Posterior vena cava (tissue), 2 donors: Measurements from ENCODE around the gene TPRN. TPM values are rescaled to one million over a fixed set of nuclear protein-coding genes. Genes with fewer than 3 reads are reported as not detected.

Experiments used
- DNase-seq: peaks from one replicate; pipeline ENCODE4 v3.0.0-alpha.2; 2020; ENCODE audit warnings: low spot score
- intact Hi-C, 2 donors: fragments of 100-400 bp; cut with DNase I; formaldehyde crosslinking; loops; one replicate each; pipeline versions ENCODE4 v1.14.1 to v1.14.2; 2022 to 2023
- microRNA-seq, 2 donors: library from miRNA; unstranded; fragments of <30 nt; microRNA quantifications; one replicate each; pipeline ENCODE4 v1.2.0, GENCODE V29; 2020 to 2021; ENCODE audit warnings: borderline microRNAs expressed in 2 of 2
- total RNA-seq, 2 donors: library from RNA; stranded (reverse); fragmentation: NEBNext Ultra II Directional; extraction: Animal tissue kit (Norgen Biotek cat#: 25700); gene quantifications; one replicate each; pipeline ENCODE4 v1.2.1, GENCODE V29; 2021
- donor health status: DM: yes; HTN: yes; CAD: no.
- donor health status: DM: yes; HTN: yes; CAD: no.

Gene TPRN
- total RNA-seq, 2 donors from 2014 or later = 4.2 to 8.8 TPM

DNA sequence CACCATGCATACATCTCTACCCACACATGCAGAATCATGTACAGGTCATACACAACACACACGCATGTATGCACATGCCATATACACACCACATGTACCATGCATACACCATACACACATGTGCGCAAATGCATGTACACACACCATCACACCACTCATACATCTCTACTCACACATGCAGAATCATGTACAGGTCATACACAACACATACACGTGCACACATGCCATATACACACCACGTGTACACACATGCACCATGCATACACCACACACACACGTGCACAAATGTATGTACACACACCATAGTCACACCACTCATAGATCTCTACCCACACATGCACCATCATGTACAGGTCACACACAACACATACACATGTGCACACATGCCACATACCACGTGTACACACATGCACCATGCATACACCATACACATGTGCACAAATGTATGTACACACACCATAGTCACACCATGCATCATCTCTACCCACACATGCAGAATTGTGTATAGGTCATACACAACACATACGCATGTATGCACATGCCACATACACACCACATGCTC lies 47.6 kb downstream of the TPRN start:
- no peak for DNase-seq
- intact Hi-C loops = loop anchor here in 1 of 2 donors (1.0 kb wide), 1 partner anchor 33 kb away; no protein-coding TSS in a partner anchor

DNA sequence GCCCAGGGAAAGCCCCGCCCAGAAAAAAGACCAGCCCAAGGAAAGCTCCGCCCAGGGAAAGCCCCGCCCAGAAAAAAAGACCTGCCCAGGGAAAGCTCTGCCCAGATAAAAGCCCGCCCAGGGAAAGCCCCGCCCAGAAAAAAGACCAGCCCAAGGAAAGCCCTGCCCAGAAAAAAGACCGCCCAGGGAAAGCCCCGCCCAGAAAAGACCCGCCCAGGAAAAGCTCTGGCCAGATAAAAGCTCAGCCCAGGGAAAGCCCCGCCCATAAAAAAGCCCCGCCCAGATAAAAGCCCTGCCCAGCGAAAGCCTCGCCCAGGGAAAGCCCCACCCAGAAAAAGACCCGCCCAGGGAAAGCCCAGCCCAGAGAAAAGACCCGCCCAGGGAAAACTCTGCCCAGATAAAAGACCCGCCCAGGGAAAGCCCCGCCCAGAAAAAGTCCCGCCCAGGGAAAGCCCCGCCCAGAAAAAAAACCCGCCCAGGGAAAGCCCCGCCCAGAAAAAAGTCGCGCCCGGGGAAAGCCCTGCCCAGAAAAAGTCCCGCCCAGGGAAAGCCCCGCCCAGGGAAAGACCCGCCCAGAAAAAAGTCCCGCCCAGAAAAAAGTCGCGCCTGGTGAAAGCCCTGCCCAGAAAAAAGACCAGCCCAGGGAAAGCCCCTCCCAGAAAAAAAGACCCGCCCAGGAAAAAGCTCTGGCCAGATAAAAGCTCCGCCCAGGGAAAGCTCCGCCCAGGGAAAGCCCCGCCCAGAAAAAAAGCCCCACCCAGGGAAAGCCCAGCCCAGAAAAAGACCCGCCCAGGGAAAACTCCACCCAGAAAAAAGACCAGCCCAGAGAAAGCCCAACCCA lies 49.7 kb downstream of the TPRN start:
- intact Hi-C loops = no loop called here
- no peak for DNase-seq

DNA sequence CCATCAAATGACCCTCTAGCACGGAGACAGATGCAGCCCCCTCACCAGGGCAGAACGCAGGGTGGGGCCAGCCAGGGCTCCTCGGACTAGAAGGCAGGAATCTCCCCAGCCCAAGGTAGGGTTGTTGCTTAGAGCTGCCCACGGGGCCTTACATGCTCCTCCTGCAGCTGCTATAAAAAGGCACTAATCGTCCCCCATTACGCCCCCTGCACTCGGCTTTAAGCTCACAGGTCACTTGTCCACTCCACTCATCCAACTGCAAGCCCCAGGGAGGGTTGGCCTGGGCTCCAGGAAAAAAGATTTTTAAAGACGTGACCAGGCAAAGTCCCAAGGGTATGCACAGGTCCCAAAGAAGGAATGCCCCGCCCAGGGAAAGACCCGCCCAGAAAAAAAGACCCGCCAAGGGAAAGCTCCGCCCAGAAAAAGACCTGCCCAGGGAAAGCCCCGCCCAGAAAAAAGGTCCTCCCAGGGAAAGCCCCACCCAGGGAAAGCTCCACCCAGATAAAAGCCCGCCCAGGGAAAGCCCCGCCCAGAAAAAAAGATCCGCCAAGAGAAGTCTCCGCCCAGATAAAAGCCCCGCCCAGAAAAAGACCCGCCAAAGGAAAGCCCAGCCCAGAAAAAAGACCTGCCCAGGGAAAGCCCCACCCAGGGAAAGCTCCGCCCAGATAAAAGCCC lies 50.5 kb downstream of the TPRN start:
- no peak for DNase-seq
- intact Hi-C loops = no loop called here

DNA sequence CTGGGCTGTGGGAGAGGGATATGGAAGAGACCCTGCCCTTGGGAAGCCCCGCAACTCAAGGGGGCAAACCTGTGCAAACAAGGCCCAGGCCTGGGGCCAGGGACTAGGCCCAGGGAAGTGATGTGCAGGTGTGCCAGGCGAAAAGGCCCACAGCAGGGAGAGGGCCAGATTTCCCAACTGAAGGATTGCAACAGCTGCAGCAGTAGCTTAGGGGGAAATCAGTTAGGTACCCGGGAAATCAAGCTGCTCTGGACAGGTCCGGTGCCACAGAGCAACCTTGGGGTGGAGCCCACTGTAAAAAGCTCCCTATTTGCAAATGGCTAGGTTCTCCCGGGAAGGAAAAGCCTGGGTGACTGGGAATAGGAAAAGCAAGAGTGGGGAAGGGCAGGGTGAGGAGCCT lies 51.2 kb downstream of the TPRN start:
- intact Hi-C loops = no loop called here
- DNase-seq = no peak

DNA sequence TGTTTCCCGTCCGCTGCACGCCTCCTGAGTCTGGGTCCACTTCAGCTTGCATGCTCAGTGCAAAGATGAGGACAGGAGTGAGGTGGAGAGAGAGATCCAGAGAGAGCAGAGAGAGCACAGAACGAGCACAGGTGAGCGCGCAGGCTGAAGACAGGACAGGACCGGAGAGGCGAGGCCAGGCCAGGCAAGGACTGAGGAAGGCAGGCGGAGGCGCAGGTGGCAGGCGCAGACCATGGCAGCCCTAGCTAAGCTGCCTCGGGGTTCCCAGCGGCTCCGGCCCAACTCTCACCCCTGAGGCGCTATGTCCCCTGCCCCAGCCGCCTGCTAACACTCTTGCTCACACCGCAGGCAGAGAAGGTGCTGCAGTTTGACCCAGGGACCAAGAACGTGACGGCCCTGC lies 51.9 kb downstream of the TPRN start:
- no peak for DNase-seq
- intact Hi-C loops = no loop called here

DNA sequence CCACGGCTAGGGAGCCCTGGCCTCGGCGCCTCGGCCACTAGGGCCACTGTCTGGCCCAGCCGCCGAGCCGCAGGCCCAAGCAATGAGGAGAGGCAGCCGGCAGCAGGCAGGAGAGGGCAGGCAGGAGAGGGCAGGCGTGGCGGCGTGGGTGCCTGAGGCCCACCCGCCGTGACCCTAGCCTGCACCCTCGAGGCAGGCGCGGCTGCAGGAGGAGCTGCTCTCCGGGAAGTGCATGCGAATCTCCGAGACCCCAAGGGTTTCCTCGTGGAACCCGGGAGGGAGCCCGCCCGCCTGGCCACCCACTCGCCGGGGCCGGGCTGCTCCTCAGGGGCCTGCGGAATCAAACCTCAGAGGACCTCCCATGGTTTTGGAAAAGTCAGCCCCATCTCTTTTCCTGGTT lies 52.3 kb downstream of the TPRN start:
- DNase-seq = no peak
- intact Hi-C loops = no loop called here

DNA sequence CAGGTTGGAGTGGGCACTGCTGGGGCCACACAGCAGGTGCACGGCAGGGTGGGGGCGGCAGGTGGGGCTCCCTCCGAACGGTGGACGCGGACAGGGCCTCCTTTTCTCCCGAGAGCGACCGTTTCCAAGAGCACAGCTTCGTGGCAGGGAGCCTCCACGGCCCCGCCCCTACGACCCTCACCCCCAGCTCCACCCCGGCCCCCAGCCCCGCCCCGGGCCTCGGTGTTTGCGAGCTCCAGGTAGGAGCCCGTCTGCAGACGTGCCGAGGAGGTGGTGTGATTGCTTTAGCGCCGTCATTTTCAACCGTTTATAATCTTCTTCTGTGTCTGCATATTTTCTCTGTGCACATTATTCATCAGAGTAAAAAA lies 52.8 kb downstream of the TPRN start:
- no peak for DNase-seq
- intact Hi-C loops = no loop called here

DNA sequence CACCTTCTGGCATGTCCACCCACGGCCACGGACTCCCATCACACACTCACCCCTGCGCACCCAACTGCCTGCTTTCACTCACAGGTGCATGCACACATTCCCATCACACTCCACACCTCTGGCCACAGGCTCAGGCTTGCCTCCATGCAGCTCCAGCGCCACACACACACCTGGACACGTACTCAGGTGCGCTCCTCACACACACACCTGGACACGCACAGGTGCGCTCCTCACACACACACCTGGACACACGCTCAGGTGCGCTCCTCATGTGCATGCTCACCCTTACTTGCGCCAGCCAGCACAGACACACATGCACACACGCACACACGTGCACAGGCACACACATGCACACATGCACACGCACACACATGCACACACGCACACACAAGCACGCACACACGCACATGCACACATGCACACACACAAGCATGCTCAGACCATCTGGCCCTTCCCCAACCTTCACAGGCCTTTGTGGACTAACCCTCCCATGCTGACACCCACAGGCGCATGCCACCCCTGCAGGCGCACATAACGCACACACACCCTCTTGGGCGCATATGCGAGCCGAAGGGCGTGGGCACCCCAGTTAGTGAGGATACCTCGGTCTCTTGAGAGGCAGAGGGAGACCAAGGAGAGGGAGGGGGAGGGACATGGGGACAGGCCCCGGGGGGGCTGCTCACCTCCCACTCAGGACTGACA lies 53.3 kb downstream of the TPRN start:
- no peak for DNase-seq

DNA sequence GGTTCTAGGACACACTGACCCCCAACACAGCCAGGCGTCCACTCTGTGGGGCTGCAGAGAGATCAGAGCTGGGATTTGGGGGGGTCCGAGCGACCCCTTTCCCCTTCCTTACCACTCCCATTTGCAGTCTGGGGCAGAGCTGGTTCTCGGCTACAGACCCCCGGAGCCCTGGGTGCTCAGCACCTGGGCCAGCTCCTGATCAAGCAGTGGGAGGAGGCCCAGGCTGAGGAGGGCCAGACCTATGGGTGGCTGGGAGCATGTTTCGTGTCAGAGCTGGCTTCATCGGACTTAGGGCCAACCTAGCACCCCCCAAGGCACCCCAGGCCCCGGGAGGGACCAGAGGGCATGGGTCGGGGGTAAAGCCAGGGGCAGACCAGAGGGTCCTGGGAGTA lies 54.0 kb downstream of the TPRN start:
- DNase-seq = no peak
- intact Hi-C loops = no loop called here

More for the DNA sequence above, 53.3 kb downstream of the TPRN start:
- intact Hi-C loops = no loop called here

DNA sequence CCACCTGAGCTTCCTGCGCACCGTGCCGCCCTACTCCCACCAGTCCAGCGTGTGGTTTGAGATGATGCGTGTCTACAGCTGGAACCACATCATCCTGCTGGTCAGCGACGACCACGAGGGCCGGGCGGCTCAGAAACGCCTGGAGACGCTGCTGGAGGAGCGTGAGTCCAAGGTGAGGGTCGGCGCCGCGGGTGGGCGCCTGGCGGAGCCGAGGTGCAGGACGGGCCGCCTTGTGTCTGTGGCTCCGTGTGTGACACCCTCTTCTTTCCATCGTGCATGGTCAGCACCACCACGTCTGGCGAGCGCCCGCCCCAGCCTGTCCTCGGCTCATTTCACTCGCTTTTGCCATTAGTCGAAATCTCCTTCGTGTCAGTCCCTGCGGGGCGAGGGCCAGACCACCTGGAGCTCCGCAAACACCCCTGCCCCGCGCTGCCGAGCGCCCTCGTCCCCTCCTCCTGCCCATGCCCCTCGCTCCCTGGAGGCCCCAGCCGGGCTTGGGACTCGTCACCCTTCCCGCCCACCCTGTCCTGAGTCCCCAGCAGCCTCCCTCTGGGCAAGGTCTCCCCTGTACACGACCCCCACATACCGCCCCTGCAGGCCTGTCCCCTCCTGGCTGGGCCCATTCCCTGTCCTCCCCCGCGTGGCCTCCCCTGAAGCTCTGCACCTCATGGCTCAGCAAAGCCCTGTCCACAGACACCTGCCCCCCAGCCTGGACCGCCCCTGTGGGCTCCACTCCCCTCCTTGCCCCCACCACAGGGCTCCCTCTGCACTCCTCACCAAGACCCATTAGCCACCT lies 54.6 kb downstream of the TPRN start:
- intact Hi-C loops = no loop called here
- DNase-seq = no peak

DNA sequence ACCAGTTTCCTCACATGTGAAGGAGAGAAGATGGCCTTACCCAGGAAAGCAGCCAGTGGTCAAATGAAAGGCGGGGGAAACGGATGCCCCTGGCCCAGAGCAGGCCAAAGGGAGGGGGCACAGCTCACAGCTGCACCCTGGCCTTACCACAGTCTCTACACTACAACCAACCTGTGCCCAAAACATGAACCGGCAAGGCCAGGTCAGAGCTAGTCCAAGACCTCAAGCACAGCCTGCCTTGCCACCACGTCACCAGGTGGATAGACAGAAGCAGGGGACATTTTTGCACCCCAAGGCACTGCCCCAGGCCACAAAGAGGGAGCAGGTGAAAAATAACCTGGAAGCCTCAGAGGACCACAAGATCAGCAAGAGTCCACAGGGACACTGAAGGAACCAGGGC lies 57.1 kb downstream of the TPRN start:
- intact Hi-C loops = no loop called here

DNA sequence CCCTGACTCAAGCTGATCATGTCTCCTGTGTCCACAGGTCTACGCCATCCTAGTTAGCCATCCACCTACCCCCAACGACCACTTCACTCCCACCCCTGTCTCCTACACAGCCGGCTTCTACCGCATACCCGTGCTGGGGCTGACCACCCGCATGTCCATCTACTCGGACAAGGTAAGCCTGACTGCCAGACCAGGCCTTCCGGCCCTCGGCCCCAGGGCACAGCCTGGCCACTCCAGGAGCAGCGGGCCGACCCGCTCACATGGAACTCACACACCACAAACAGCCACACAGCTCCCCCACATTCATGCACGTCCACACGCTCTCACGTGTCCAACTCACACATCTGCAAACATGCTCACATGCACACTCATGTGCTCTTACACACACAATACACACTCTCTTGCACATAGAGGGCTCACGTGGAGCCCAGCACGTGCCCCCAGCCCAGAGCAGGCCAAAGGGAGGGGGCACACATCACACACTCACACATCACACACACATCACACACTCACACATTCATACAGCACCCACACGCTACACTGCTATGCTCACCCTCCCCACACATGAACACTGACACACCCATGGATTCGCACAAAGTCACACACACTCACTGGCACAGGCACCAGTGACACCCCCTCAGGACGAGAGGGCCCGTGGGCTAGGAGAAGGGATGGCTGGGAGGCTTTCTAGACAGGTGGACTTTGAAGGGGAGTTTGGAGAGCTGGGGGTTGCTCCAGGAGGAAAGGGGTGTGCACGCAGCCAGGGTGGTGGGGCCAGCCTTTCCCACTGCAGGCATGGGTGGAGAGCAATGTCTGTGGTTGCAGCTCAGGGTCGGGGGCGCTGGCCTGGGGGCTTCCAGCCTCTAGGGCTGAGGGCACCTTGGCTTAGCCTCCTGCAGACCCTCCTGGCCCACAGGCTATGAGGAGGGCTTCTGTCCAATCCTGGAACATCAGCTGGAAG lies 58.3 kb downstream of the TPRN start:
- no peak for DNase-seq
- intact Hi-C loops = no loop called here

More for the DNA sequence above, 57.1 kb downstream of the TPRN start:
- DNase-seq = no peak

Small RNAs within 50 kb of the gene (microRNA-seq; reads per million reads assigned to microRNA genes)
- 0 reads per million in 2 donors for gene MIR3621

Other genes starting within 250 kb of the TPRN start
- under 1 TPM; 0.62 to 0.88 TPM for gene LCN12, start 248.5 kb downstream of the TPRN start, total RNA-seq
- 100 to 1,000 TPM; 475 to 547 TPM for gene PTGDS, start 223.2 kb downstream of the TPRN start, total RNA-seq
- gene LCNL1, start 217.7 kb downstream of the TPRN start, total RNA-seq = 1 to 10 TPM; 2.0 to 2.4 TPM
- 10 to 100 TPM; 23.1 to 25.4 TPM for gene PAXX, start 208.3 kb downstream of the TPRN start, total RNA-seq
- 1 to 10 TPM; 1.9 to 3.8 TPM for gene CLIC3, start 204.2 kb downstream of the TPRN start, total RNA-seq
- 10 to 100 TPM; 30.8 to 32.8 TPM for gene ABCA2, start 172.5 kb downstream of the TPRN start, total RNA-seq
- gene FUT7, start 168.7 kb downstream of the TPRN start, total RNA-seq = under 1 TPM; 0.24 to 0.32 TPM
- 100 to 1,000 TPM; 129 to 133 TPM for gene NPDC1, start 154.6 kb downstream of the TPRN start, total RNA-seq
- 1 to 10 TPM in 1 of 2 donors, under 1 TPM in 1; 0.48 to 1.2 TPM for gene ENTPD2, start 146.7 kb downstream of the TPRN start, total RNA-seq
- under 1 TPM; 0.33 to 0.42 TPM for gene SAPCD2, start 130.2 kb downstream of the TPRN start, total RNA-seq
- gene UAP1L1, start 123.2 kb downstream of the TPRN start, total RNA-seq = 10 to 100 TPM; 15.2 to 20.5 TPM
- gene MAN1B1, start 113.8 kb downstream of the TPRN start, total RNA-seq = 10 to 100 TPM; 32.0 to 44.3 TPM
- 100 to 1,000 TPM; 108 to 128 TPM for gene DPP7, start 86.0 kb downstream of the TPRN start, total RNA-seq
- gene GRIN1, start 61.6 kb downstream of the TPRN start, total RNA-seq = not detected
- gene LRRC26, start 30.7 kb downstream of the TPRN start, total RNA-seq = not detected
- not detected for gene TMEM210, start 28.7 kb downstream of the TPRN start, total RNA-seq
- 10 to 100 TPM; 39.1 to 42.3 TPM for gene ANAPC2, start 12.2 kb downstream of the TPRN start, total RNA-seq
- 10 to 100 TPM; 40.4 to 44.6 TPM for gene SSNA1, start 12.1 kb downstream of the TPRN start, total RNA-seq
- gene TMEM203, start 4.9 kb upstream of the TPRN start, total RNA-seq = 10 to 100 TPM; 24.8 to 25.2 TPM
- gene NDOR1, start 5.0 kb upstream of the TPRN start, total RNA-seq = 1 to 10 TPM; 6.7 to 8.1 TPM
- gene RNF208, start 21.5 kb upstream of the TPRN start, total RNA-seq = 1 to 10 TPM; 2.3 to 2.7 TPM
- gene CYSRT1, start 24.4 kb upstream of the TPRN start, total RNA-seq = under 1 TPM in 1 of 2 donors, not detected in 1; 0.32 TPM
- not detected for gene RNF224, start 26.8 kb upstream of the TPRN start, total RNA-seq
- not detected for gene SLC34A3, start 30.2 kb upstream of the TPRN start, total RNA-seq
- 100 to 1,000 TPM; 178 to 185 TPM for gene TUBB4B, start 40.5 kb upstream of the TPRN start, total RNA-seq
- gene STPG3, start 50.5 kb upstream of the TPRN start, total RNA-seq = not detected
- 10 to 100 TPM; 33.3 to 36.7 TPM for gene NELFB, start 54.6 kb upstream of the TPRN start, total RNA-seq
- gene TOR4A, start 77.0 kb upstream of the TPRN start, total RNA-seq = 1 to 10 TPM; 5.3 to 7.0 TPM
- 1 to 10 TPM; 5.6 to 9.0 TPM for gene NRARP, start 101.5 kb upstream of the TPRN start, total RNA-seq
- gene EXD3, start 222.4 kb upstream of the TPRN start, total RNA-seq = 10 to 100 TPM; 13.9 to 14.6 TPM
- gene NOXA1, start 222.7 kb upstream of the TPRN start, total RNA-seq = 1 to 10 TPM; 2.0 to 2.7 TPM
- not detected for gene ENTPD8, start 240.6 kb upstream of the TPRN start, total RNA-seq